Neuronal stem cell (in vitro differentiated cells): ENCODE measurements around the gene IFT122.
A peak's percentile ranks its signal among the peaks of the same experiment; 100 is the strongest.

Source experiments
- DNase-seq: peaks from one replicate; pipeline ENCODE4 v3.0.0-alpha.2; 2013; ENCODE audit warnings: low spot score
- H2AFZ ChIP-seq: one replicate; pipeline ENCODE4 v1.6.1; 2013; ENCODE audit warnings: mild to moderate bottlenecking, low read length, inconsistent platforms
- H2AK5ac ChIP-seq: 2 replicates; pipeline ENCODE4 v1.6.1; 2013; ENCODE audit warnings: low read depth, mild to moderate bottlenecking, inconsistent platforms, low read length, moderate library complexity, mixed read lengths
- H2BK120ac ChIP-seq: 2 replicates; pipeline ENCODE4 v1.6.1; 2013; ENCODE audit warnings: low read depth, mild to moderate bottlenecking, inconsistent platforms, low read length, moderate library complexity, mixed read lengths
- H2BK12ac ChIP-seq: one replicate; pipeline ENCODE4 v1.6.1; 2013; ENCODE audit warnings: low read length, inconsistent platforms
- H2BK15ac ChIP-seq: 2 replicates; pipeline ENCODE4 v1.6.1; 2013; ENCODE audit warnings: mild to moderate bottlenecking, low read length, inconsistent platforms, mixed read lengths
- H2BK5ac ChIP-seq: one replicate; pipeline ENCODE4 v1.6.1; 2013; ENCODE audit warnings: inconsistent platforms, mild to moderate bottlenecking, low read length, moderate library complexity
- H3K14ac ChIP-seq: one replicate; pipeline ENCODE4 v1.6.1; 2013; ENCODE audit warnings: low read length, inconsistent platforms
- H3K18ac ChIP-seq: 2 replicates; pipeline ENCODE4 v1.6.1; 2013; ENCODE audit warnings: low read length, inconsistent platforms
- H3K23ac ChIP-seq: 2 replicates; pipeline ENCODE4 v1.6.1; 2013; ENCODE audit warnings: low read depth, mild to moderate bottlenecking, mixed read lengths, low read length, inconsistent platforms; ENCODE audit not compliant: poor library complexity
- H3K27ac ChIP-seq: replicated peaks from 3 replicates; pipeline ENCODE4 v1.5.1; 2013; ENCODE audit warnings: low read length, inconsistent platforms
- H3K27me3 ChIP-seq, 3 experiments: 2 replicates each; pipeline ENCODE4 v1.6.1; 2013; ENCODE audit warnings: low read length in 3 of 3, mild to moderate bottlenecking in 2 of 3, inconsistent platforms in 1 of 3, low read depth in 1 of 3, mixed read lengths in 1 of 3, moderate library complexity in 1 of 3; ENCODE audit not compliant: control insufficient read depth in 3 of 3, insufficient read depth in 3 of 3
- H3K36me3 ChIP-seq, 2 donors: replicated peaks in 1 of 2; 2 replicates each; pipeline ENCODE4 v1.6.1; 2013; ENCODE audit warnings: low read length in 2 of 2; ENCODE audit not compliant: control insufficient read depth in 2 of 2, insufficient read depth in 2 of 2
- H3K4ac ChIP-seq: 2 replicates; pipeline ENCODE4 v1.6.1; 2013; ENCODE audit warnings: inconsistent platforms, mild to moderate bottlenecking, low read length, moderate library complexity
- H3K4me1 ChIP-seq, 2 donors: 1 replicate in 1 of 2; 2 replicates in 1 of 2; pipeline ENCODE4 v1.6.1; 2013; ENCODE audit warnings: low read length in 2 of 2, low read depth in 1 of 2; ENCODE audit not compliant: control insufficient read depth in 2 of 2, insufficient read depth in 1 of 2
- H3K4me2 ChIP-seq: one replicate; pipeline ENCODE4 v1.6.1; 2013; ENCODE audit warnings: mild to moderate bottlenecking, low read length, inconsistent platforms; ENCODE audit not compliant: insufficient read depth, poor library complexity, severe bottlenecking
- H3K4me3 ChIP-seq, 2 donors: 2 replicates each; pipeline ENCODE4 v1.5.1; 2013; ENCODE audit warnings: low read length in 2 of 2, mild to moderate bottlenecking in 2 of 2, inconsistent platforms in 1 of 2, moderate library complexity in 1 of 2
- H3K79me1 ChIP-seq: one replicate; pipeline ENCODE4 v1.6.1; 2013; ENCODE audit warnings: low read depth, mild to moderate bottlenecking, inconsistent platforms, low read length, moderate library complexity
- H3K9ac ChIP-seq: one replicate; pipeline ENCODE4 v1.6.1; 2013; ENCODE audit warnings: mild to moderate bottlenecking, low read depth, low read length, inconsistent platforms; ENCODE audit not compliant: poor library complexity
- H3K9me3 ChIP-seq, 2 donors: replicated peaks in 1 of 2; 2 replicates each; pipeline versions ENCODE3 to v1.6.1; 2013; ENCODE audit warnings: low read length in 2 of 2, mild to moderate bottlenecking in 2 of 2, inconsistent platforms in 1 of 2, low read depth in 1 of 2, mixed read lengths in 1 of 2, moderate library complexity in 1 of 2; ENCODE audit not compliant: control insufficient read depth in 2 of 2, insufficient read depth in 1 of 2
- H4K8ac ChIP-seq: one replicate; pipeline ENCODE4 v1.6.1; 2013; ENCODE audit warnings: low read depth, mild to moderate bottlenecking, inconsistent platforms, low read length, moderate library complexity
- H4K91ac ChIP-seq: one replicate; pipeline ENCODE4 v1.6.1; 2013; ENCODE audit warnings: low read length, low read depth, mild to moderate bottlenecking, inconsistent platforms; ENCODE audit not compliant: poor library complexity
- WGBS, 2 donors: extraction: QIAGEN DNeasy Blood & Tissue Kit; methylation state at CpG; one replicate each; pipeline ENCODE4 v1.1.7; 2013; ENCODE audit warnings: missing lambda C conversion rate in 2 of 2, mixed read lengths in 1 of 2; ENCODE audit not compliant: insufficient read length in 2 of 2, insufficient replicate concordance in 1 of 2; ENCODE audit errors: extremely low coverage in 2 of 2; 5-methylcytosine and 5-hydroxymethylcytosine counted together

Gene IFT122

GRCh38 chr3:129559565-129560079 is 119.6 kb downstream of the IFT122 start:
- H2BK15ac ChIP-seq = peak overlapping the region; percentile 20
- no CpG with 5 or more reads among the region's 20 CpGs for WGBS, 2 donors
- no peaks in the 10 kb centered on the region for H3K27me3 ChIP-seq
- DNase-seq = no peak
- peak overlapping the region; percentile 35 for H2AK5ac ChIP-seq
- H2BK120ac ChIP-seq = no peak overlapping the region
- H3K36me3 ChIP-seq = peaks cover 0 to 68% of the 10 kb centered on the region in 2 donors
- no peak overlapping the region for H3K4ac ChIP-seq
- peaks cover 10 to 35% of the 10 kb centered on the region in 2 donors for H3K4me1 ChIP-seq
- H4K8ac ChIP-seq = no peak overlapping the region
- peak overlapping the region; percentile 26 for H2BK5ac ChIP-seq
- no peaks in the 10 kb centered on the region for H3K9me3 ChIP-seq
- H3K27ac ChIP-seq = no peak overlapping the region
- H2BK12ac ChIP-seq = no peak overlapping the region
- no peak overlapping the region for H3K23ac ChIP-seq
- no peak overlapping the region for H3K18ac ChIP-seq
- H2AFZ ChIP-seq = no peak overlapping the region
- no peak overlapping the region for H3K14ac ChIP-seq
- H3K9ac ChIP-seq = no peak overlapping the region
- H3K4me3 ChIP-seq = no peak overlapping the region
- H3K79me1 ChIP-seq = no peaks in the 10 kb centered on the region
- no peak overlapping the region for H3K4me2 ChIP-seq
- no peak overlapping the region for H4K91ac ChIP-seq

GRCh38 chr3:129560269-129560787 is 120.3 kb downstream of the IFT122 start:
- Histone ChIP-seq H3K4me3 (no peak overlapping the region), H3K27ac (no peak overlapping the region), H3K4me2 (no peak overlapping the region), H4K8ac (no peak overlapping the region), H4K91ac (no peak overlapping the region), H2AFZ (peak overlapping the region; percentile 1), H2BK5ac (peak overlapping the region; percentile 26), H3K9me3 (no peaks in the 10 kb centered on the region), H3K4me1 (peaks cover 10 to 30% of the 10 kb centered on the region in 2 donors), H3K14ac (no peak overlapping the region), H3K9ac (no peak overlapping the region), H3K18ac (peak overlapping the region; percentile 9), H3K36me3 (peaks cover 0 to 75% of the 10 kb centered on the region in 2 donors), H2BK120ac (no peak overlapping the region), H3K23ac (no peak overlapping the region), H2BK15ac (peak overlapping the region; percentile 70), H3K79me1 (no peaks in the 10 kb centered on the region), H2AK5ac (no peak overlapping the region), H3K4ac (no peak overlapping the region), H3K27me3 (no peaks in the 10 kb centered on the region), H2BK12ac (no peak overlapping the region)
- DNase-seq = no peak
- no CpG with 5 or more reads among the region's 16 CpGs for WGBS, 2 donors

GRCh38 chr3:129560911-129561594 is 121.0 kb downstream of the IFT122 start:
- Histone ChIP-seq H3K27me3 (no peaks in the 10 kb centered on the region), H3K27ac (no peak overlapping the region), H3K4me3 (no peak overlapping the region), H3K23ac (peak overlapping the region; percentile 10), H4K91ac (no peak overlapping the region), H2BK120ac (peak overlapping the region; percentile 21), H3K18ac (peak overlapping the region; percentile 84), H2BK12ac (no peak overlapping the region), H2BK15ac (peak overlapping the region; percentile 70), H2AFZ (peak overlapping the region; percentile 1), H4K8ac (no peak overlapping the region), H2BK5ac (no peak overlapping the region), H2AK5ac (peak overlapping the region; percentile 47), H3K79me1 (no peaks in the 10 kb centered on the region), H3K9ac (no peak overlapping the region), H3K4ac (no peak overlapping the region), H3K9me3 (no peaks in the 10 kb centered on the region), H3K4me1 (peaks cover 10 to 30% of the 10 kb centered on the region in 2 donors), H3K4me2 (no peak overlapping the region), H3K14ac (no peak overlapping the region), H3K36me3 (peaks cover 0 to 75% of the 10 kb centered on the region in 2 donors)
- no peak for DNase-seq
- no CpG with 5 or more reads among the region's 18 CpGs for WGBS, 2 donors

GRCh38 chr3:129561619-129562248 is 121.7 kb downstream of the IFT122 start:
- Histone ChIP-seq H2AFZ (no peak overlapping the region), H3K9me3 (no peaks in the 10 kb centered on the region), H2AK5ac (no peak overlapping the region), H3K27me3 (no peaks in the 10 kb centered on the region), H3K4me2 (no peak overlapping the region), H3K14ac (no peak overlapping the region), H2BK120ac (no peak overlapping the region), H3K4me3 (no peak overlapping the region), H3K4me1 (peaks cover 10 to 30% of the 10 kb centered on the region in 2 donors), H4K91ac (no peak overlapping the region), H3K79me1 (no peaks in the 10 kb centered on the region), H3K4ac (no peak overlapping the region), H2BK5ac (no peak overlapping the region), H2BK12ac (no peak overlapping the region), H2BK15ac (peak overlapping the region; percentile 11), H4K8ac (no peak overlapping the region), H3K9ac (no peak overlapping the region), H3K23ac (peak overlapping the region; percentile 47), H3K36me3 (peaks cover 0 to 69% of the 10 kb centered on the region in 2 donors), H3K27ac (no peak overlapping the region), H3K18ac (peak overlapping the region; percentile 50)
- no peak for DNase-seq
- no CpG with 5 or more reads among the region's 18 CpGs for WGBS, 2 donors
